Measurements from ENCODE around the gene CLDN3. TPM values are rescaled to one million over a fixed set of nuclear protein-coding genes. Genes with fewer than 3 reads are reported as not detected.

CLDN3 gene
- total RNA-seq, 1 experiment from 2014 or later: 51.6 TPM

DNA sequence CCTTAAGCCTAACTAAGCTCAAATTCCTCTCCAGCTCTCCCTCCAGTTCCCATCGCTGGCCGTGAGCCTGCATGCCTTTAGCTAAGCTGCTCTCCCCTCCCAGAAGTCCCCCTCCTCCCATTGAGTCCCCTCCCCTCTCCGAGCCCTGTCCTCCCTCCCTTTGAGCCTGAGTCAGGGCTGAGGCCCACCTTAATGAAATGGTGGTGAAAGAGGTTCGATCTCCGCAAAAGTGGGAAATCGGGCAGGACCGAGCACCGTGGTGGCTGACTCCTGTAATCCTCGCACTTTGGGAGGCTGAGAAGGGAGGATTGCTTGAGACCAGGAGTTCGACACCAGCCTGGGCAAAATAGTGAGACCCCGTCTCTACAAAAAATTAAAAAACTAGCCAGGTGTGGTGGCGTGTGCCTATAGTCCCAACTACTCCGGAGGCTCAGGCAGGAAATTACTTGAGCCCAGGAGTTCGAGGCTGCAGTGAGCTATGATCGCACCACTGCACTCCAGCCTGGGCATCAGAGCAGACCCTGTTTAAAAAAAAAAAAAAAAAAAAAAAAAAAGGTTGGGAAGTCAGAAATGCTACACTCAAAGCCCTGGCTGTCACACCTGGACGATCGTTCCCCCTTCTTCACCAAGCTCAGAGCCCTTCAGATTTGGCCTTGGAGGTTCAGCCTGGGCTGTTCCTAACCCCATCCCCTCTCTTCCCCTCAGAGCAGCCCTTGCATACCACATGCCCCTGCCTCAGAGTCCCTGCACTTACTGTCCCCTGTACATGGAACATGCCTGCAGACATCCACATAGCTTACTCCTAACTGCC lies 995 bp upstream of the CLDN3 start:
- H3K9ac ChIP-seq (ENCODE audit: low read length): no peak overlapping the region
- ChIA-PET CTCF (no interaction called here), POLR2A (ENCODE audit: unreplicated experiment) (interaction anchor here (0.5 kb wide), 1 partner anchor 33 kb away, joined by 4 read pairs; the partner anchor contains the start of gene ABHD11)

DNA sequence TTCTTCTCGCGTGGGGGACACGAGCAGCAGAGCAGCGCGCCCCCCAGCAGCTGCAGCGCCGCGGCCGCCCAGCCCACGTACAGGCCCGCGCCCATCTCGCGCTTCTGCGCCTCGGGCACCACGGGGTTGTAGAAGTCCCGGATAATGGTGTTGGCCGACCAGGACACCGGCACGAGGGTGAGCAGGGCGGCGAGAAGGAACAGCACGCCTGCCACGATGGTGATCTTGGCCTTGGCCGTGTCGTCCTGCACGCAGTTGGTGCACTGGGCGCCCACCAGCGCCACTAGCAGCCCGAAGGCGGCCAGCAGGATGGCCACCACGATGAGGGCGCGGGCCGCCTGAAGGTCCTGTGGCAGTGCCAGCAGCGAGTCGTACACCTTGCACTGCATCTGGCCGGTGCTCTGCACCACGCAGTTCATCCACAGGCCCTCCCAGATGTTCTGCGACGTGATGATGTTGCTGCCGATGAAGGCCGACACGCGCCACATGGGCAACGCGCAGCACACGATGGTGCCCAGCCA lies 529 bp downstream of the CLDN3 start:
- no peaks in the 10 kb centered on the region for H3K27me3 ChIP-seq (ENCODE audit: low read length)
- peak overlapping the region; percentile 39 for H3K27ac ChIP-seq (ENCODE audit: low read length)
- H4K20me1 ChIP-seq (ENCODE audit: low read length): no peaks in the 10 kb centered on the region
- H3K36me3 ChIP-seq (ENCODE audit: low read depth, low read length): no peaks in the 10 kb centered on the region
- peaks cover 16% of the 10 kb centered on the region for H3K79me2 ChIP-seq (ENCODE audit: low read length)
- H3K4me1 ChIP-seq (ENCODE audit: insufficient read depth, low read length): peaks cover 23% of the 10 kb centered on the region; the same call in 1 of the 2 replicates
- peak overlapping the region; percentile 96 for H3K4me2 ChIP-seq (ENCODE audit: low read length)
- peak overlapping the region; percentile 55 for H3K9ac ChIP-seq (ENCODE audit: low read length)
- H3K9me2 ChIP-seq (replicated peaks; ENCODE audit: low read length): no peaks in the 10 kb centered on the region
- peak; percentile 17 for ATAC-seq
- DNase-seq: peak; percentile 8
- H3F3A ChIP-seq (ENCODE audit: low read length, unreplicated experiment): no peaks in the 10 kb centered on the region
- H2AFZ ChIP-seq (ENCODE audit: low read length): peak overlapping the region; percentile 84
- peak overlapping the region; percentile 69 for H3K4me3 ChIP-seq (ENCODE audit: low read length)
- TSS peak; percentile 81 for BruUV-seq (replicated peaks)
- H3K9me3 ChIP-seq (ENCODE audit: low read length): no peaks in the 10 kb centered on the region
- POLR2A ChIA-PET (ENCODE audit: unreplicated experiment): interaction anchor here (1.0 kb wide), 3 partner anchors 31 to 63 kb away, joined by 3 to 12 read pairs (median 3); partner anchors contain the start of gene ABHD11
- CTCF ChIA-PET: interaction anchor here (0.9 kb wide), 1 partner anchor 81 kb away, joined by 5 read pairs; no protein-coding TSS in a partner anchor
- intact Hi-C loops (cut with micrococcal nuclease): loop anchor here (2.0 to 10.0 kb wide), 2 partner anchors 31 to 85 kb away; partner anchors contain the start of gene ABHD11
- TF ChIP-seq, protein P1, sequence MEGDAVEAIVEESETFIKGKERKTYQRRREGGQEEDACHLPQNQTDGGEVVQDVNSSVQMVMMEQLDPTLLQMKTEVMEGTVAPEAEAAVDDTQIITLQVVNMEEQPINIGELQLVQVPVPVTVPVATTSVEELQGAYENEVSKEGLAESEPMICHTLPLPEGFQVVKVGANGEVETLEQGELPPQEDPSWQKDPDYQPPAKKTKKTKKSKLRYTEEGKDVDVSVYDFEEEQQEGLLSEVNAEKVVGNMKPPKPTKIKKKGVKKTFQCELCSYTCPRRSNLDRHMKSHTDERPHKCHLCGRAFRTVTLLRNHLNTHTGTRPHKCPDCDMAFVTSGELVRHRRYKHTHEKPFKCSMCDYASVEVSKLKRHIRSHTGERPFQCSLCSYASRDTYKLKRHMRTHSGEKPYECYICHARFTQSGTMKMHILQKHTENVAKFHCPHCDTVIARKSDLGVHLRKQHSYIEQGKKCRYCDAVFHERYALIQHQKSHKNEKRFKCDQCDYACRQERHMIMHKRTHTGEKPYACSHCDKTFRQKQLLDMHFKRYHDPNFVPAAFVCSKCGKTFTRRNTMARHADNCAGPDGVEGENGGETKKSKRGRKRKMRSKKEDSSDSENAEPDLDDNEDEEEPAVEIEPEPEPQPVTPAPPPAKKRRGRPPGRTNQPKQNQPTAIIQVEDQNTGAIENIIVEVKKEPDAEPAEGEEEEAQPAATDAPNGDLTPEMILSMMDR (conservative IDR thresholded peaks at IDR 0.05; ENCODE audit: low read depth, low read length): no peak
- TF ChIP-seq EZH2 (IDR thresholded peaks at IDR 0.05; ENCODE audit: low read length, unreplicated experiment) (no peak), EZH2phosphoT487 (IDR thresholded peaks at IDR 0.05; ENCODE audit: borderline replicate concordance, low read length) (no peak)

More for the DNA sequence above, 995 bp upstream of the CLDN3 start:
- intact Hi-C loops (cut with micrococcal nuclease): loop anchor here (2.0 to 10.0 kb wide), 2 partner anchors 32 to 84 kb away; partner anchors contain the start of gene ABHD11
- ATAC-seq (no peak), DNase-seq (no peak)
- TF ChIP-seq, protein P1 (conservative IDR thresholded peaks at IDR 0.05; ENCODE audit: low read depth, low read length): no peak
- TF ChIP-seq EZH2phosphoT487 (IDR thresholded peaks at IDR 0.05; ENCODE audit: borderline replicate concordance, low read length) (no peak), EZH2 (IDR thresholded peaks at IDR 0.05; ENCODE audit: low read length, unreplicated experiment) (no peak)
- Histone ChIP-seq H3K9me3 (ENCODE audit: low read length) (no peaks in the 10 kb centered on the region), H4K20me1 (ENCODE audit: low read length) (no peaks in the 10 kb centered on the region), H3K4me3 (ENCODE audit: low read length) (peak overlapping the region; percentile 69), H3K27ac (ENCODE audit: low read length) (no peak overlapping the region), H3K36me3 (ENCODE audit: low read depth, low read length) (no peaks in the 10 kb centered on the region), H3F3A (ENCODE audit: low read length, unreplicated experiment) (no peaks in the 10 kb centered on the region), H3K79me2 (ENCODE audit: low read length) (peaks cover 16% of the 10 kb centered on the region), H3K27me3 (ENCODE audit: low read length) (no peaks in the 10 kb centered on the region), H2AFZ (ENCODE audit: low read length) (peak overlapping the region; percentile 84), H3K9me2 (replicated peaks; ENCODE audit: low read length) (no peaks in the 10 kb centered on the region), H3K4me1 (ENCODE audit: insufficient read depth, low read length) (peaks cover 23% of the 10 kb centered on the region; the same call in 1 of the 2 replicates), H3K4me2 (ENCODE audit: low read length) (peak overlapping the region; percentile 96)
- BruUV-seq (replicated peaks): TSS peak; percentile 54
